Adrenal gland (tissue), 5 donors: ENCODE measurements around the gene SUMO4.

Experiments used
- CTCF ChIP-seq, 6 experiments: fragments of 450-650 bp in 4 of 6; fragments of 200-600 bp in 2 of 6; sonication (generic) in 1 of 6; IDR thresholded peaks; 1 replicate in 5 of 6; 2 replicates in 1 of 6; pipeline versions ENCODE4 v1.5.1 to v1.8.0; 2016 to 2021; ENCODE audit warnings: antibody characterized with exemption in 6 of 6, mild to moderate bottlenecking in 2 of 6, moderate library complexity in 1 of 6
- POLR2A ChIP-seq, 2 donors: fragments of 450-650 bp; IDR thresholded peaks; one replicate each; pipeline ENCODE4 v1.6.1; 2017; ENCODE audit warnings: antibody characterized with exemption in 2 of 2, mild to moderate bottlenecking in 2 of 2, moderate library complexity in 1 of 2
- donor health status: DM: no; HTN: no; CAD: no.

GRCh38 chr6:149440735-149441671, 40.9 kb downstream of the SUMO4 start:
- no peak for TF ChIP-seq CTCF (IDR thresholded peaks at IDR 0.05)
- no peak for TF ChIP-seq POLR2A (IDR thresholded peaks at IDR 0.05)
